Measurements from ENCODE around the gene CREBBP. TPM values are rescaled to one million over a fixed set of nuclear protein-coding genes. Genes with fewer than 3 reads are reported as not detected.

Gene CREBBP
- total RNA-seq, 1 experiment from 2014 or later: 6.6 TPM

GRCh38 chr16:3879887-3880564 lies 487 bp downstream of the CREBBP start:
- no peak for DNase-seq (ENCODE audit: low spot score)

- no peak for DNase-seq (ENCODE audit: low spot score)
These were observed 1.1 kb downstream of the CREBBP start for GRCh38 chr16:3879258-3879886.

- no peak for DNase-seq (ENCODE audit: low spot score)
These were observed 1.9 kb downstream of the CREBBP start for GRCh38 chr16:3878610-3879009.

GRCh38 chr16:3876695-3877094 lies 3.8 kb downstream of the CREBBP start:
- no peak for DNase-seq (ENCODE audit: low spot score)

- DNase-seq (ENCODE audit: low spot score): no peak
These were observed 4.4 kb downstream of the CREBBP start for GRCh38 chr16:3876160-3876559.

GRCh38 chr16:3874794-3875692 lies 5.5 kb downstream of the CREBBP start:
- DNase-seq (ENCODE audit: low spot score): no peak

GRCh38 chr16:3874242-3874641 lies 6.3 kb downstream of the CREBBP start:
- DNase-seq (ENCODE audit: low spot score): no peak

- DNase-seq (ENCODE audit: low spot score): no peak
These were observed 6.9 kb downstream of the CREBBP start for GRCh38 chr16:3873482-3874173.

GRCh38 chr16:3872216-3872895 lies 8.2 kb downstream of the CREBBP start:
- no peak for DNase-seq (ENCODE audit: low spot score)

GRCh38 chr16:3868967-3869366 lies 11.5 kb downstream of the CREBBP start:
- DNase-seq (ENCODE audit: low spot score): no peak

- no peak for DNase-seq (ENCODE audit: low spot score)
These were observed 12.0 kb downstream of the CREBBP start for GRCh38 chr16:3868556-3868955.

- DNase-seq (ENCODE audit: low spot score): no peak
These were observed 13.6 kb downstream of the CREBBP start for GRCh38 chr16:3866703-3867431.

GRCh38 chr16:3865241-3865640 lies 15.3 kb downstream of the CREBBP start:
- no peak for DNase-seq (ENCODE audit: low spot score)

- no peak for DNase-seq (ENCODE audit: low spot score)
These were observed 16.0 kb downstream of the CREBBP start for GRCh38 chr16:3864562-3864961.

GRCh38 chr16:3863587-3863986 lies 16.9 kb downstream of the CREBBP start:
- no peak for DNase-seq (ENCODE audit: low spot score)

GRCh38 chr16:3861808-3862451 lies 18.6 kb downstream of the CREBBP start:
- no peak for DNase-seq (ENCODE audit: low spot score)

GRCh38 chr16:3859889-3860288 lies 20.6 kb downstream of the CREBBP start:
- DNase-seq (ENCODE audit: low spot score): no peak

- no peak for DNase-seq (ENCODE audit: low spot score)
These were observed 21.7 kb downstream of the CREBBP start for GRCh38 chr16:3858801-3859200.

- no peak for DNase-seq (ENCODE audit: low spot score)
These were observed 23.1 kb downstream of the CREBBP start for GRCh38 chr16:3857189-3858043.
